ENCODE data around the gene MAPK6. TPM values are rescaled to one million over a fixed set of nuclear protein-coding genes. Genes with fewer than 3 reads are reported as not detected.
"Not testable (repeated sequence)": the region's sequence is repeated elsewhere in the genome, so short reads cannot be mapped to it uniquely, and the experiment has no call there.

Gene MAPK6
- total RNA-seq, 1 donor from 2014 or later, result 21.1 TPM

DNA sequence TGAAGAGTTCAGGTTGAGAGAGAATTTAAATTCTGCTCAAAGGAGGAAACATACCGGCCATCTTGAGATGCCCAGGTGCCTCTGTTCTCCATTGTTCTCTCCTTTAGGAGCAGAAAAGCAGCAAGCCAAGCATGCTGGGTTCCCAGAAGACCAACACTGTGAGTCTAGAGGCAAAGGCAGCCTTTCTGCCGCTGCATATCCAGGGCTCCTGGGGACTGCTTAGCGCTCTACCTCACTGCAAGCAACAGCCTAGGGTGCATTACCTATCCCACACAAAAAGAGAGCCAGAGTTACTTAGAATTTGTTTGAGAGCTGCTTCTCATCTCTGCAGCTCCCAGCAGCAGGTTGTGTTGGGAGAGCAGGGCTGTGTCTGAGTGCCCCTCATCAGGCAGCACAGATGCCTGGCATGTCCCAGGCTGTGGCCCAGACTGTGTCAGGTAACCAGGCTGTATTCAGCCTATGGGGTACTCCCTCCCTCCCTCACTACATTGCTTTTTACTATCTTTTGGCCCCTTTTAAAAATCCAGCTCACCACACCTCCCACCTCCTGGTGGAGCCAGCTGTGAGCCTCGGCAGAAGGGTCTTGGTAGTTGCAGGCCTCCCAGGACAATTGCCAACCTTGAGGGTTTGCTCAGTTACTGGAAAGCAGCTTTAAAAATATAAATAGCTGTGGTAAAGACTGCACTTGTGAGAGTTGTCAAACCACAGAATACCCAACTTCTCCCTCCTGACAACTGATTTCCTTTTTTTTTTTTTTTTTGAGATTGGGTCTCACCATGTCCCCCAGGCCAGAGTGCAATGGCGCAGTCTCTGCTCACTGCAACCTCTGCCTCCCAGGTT, 63.4 kb downstream of the MAPK6 start:
- Histone ChIP-seq H3K36me3 (no peaks in the 10 kb centered on the region), H3K4me3 (no peak overlapping the region), H3K9me3 (peaks cover 12% of the 10 kb centered on the region), H3K27ac (no peak overlapping the region), H3K27me3 (ENCODE audit: low read depth) (no peaks in the 10 kb centered on the region), H3K4me1 (peaks cover 6% of the 10 kb centered on the region)
- ATAC-seq (no peak), DNase-seq (no peak)
- no peak for TF ChIP-seq CTCF (IDR thresholded peaks at IDR 0.05)
- intact Hi-C loops (cut with DNase I), result no loop called here

DNA sequence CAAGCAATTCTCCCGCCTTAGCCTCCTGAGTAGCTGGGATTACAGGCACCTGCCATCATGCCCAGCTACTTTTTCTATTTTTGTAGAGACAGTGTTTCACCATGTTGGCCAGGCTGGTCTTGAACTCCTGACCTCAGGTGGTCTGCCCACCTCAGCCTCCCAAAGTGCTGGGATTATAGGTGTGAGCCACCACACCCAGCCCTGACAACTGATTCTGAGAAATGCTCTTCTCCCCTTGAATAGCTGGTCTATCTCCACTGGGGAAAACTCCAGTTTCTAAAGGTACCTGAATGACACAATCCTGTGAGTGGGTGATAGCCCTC, 64.0 kb downstream of the MAPK6 start:
- DNase-seq; H3K27me3 ChIP-seq (ENCODE audit: low read depth); ATAC-seq; H3K4me1 ChIP-seq; intact Hi-C loops (cut with DNase I); H3K36me3 ChIP-seq; H3K27ac ChIP-seq; H3K4me3 ChIP-seq: not testable (repeated sequence)
- H3K9me3 ChIP-seq, result peaks cover 12% of the 10 kb centered on the region

DNA sequence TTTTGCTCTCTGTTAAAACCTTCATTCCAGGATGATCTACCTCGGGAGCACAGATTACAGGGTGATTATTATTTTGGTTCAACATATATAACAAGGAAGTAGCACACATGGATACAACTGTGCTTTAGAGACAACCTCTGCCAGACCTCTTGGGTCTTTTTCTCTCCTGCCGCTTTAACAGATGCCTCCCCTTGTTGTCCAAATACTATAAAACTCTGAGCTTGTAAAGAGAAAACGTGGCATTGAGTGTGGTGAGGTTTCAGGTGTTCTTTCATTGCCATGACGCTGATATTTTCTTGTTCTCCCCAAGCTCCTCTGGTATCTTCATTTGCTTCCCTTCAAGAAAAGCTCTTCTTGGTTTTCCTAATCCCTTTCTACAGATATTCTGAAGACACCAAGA, 64.6 kb downstream of the MAPK6 start:
- peaks cover 5% of the 10 kb centered on the region for H3K4me1 ChIP-seq
- no peaks in the 10 kb centered on the region for H3K27me3 ChIP-seq (ENCODE audit: low read depth)
- no peak for ATAC-seq
- TF ChIP-seq CTCF (IDR thresholded peaks at IDR 0.05), result no peak
- H3K27ac ChIP-seq, result no peak overlapping the region
- no peaks in the 10 kb centered on the region for H3K36me3 ChIP-seq
- peaks cover 12% of the 10 kb centered on the region for H3K9me3 ChIP-seq
- H3K4me3 ChIP-seq, result no peak overlapping the region
- intact Hi-C loops (cut with DNase I), result no loop called here
- no peak for DNase-seq

DNA sequence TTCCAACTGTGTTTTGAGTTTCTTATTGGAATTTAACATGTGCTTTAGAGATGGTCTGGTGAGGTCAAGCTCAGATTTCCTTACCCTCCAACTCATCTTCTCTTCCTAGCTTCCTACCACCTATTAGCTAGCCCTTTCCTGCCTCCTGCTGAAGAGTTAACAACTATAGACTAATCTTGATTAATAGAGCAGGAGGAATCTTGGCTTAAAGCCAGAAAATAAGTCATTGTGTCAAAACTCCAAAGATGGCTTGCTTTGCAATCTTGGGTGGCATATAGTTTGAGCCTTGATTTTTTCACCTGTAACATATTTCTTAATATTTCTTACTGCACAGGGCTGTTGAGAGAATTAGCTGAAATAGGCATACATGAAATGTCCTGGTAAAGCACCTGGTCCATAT, 66.3 kb downstream of the MAPK6 start:
- no peak overlapping the region for H3K27ac ChIP-seq
- no peak for ATAC-seq
- TF ChIP-seq CTCF (IDR thresholded peaks at IDR 0.05), result no peak
- no peaks in the 10 kb centered on the region for H3K4me1 ChIP-seq
- no peaks in the 10 kb centered on the region for H3K27me3 ChIP-seq (ENCODE audit: low read depth)
- peaks cover 13% of the 10 kb centered on the region for H3K9me3 ChIP-seq
- H3K4me3 ChIP-seq, result no peak overlapping the region
- no peak for DNase-seq
- H3K36me3 ChIP-seq, result no peaks in the 10 kb centered on the region
- intact Hi-C loops (cut with DNase I), result no loop called here

- TF ChIP-seq CTCF (IDR thresholded peaks at IDR 0.05), result no peak
Measured at GRCh38 chr15:52086011-52086786, 67.2 kb downstream of the MAPK6 start.

GRCh38 chr15:52090193-52090592, 71.2 kb downstream of the MAPK6 start:
- Histone ChIP-seq H3K27ac (no peak overlapping the region), H3K9me3 (peaks cover 16% of the 10 kb centered on the region), H3K4me1 (peaks cover 26% of the 10 kb centered on the region), H3K27me3 (ENCODE audit: low read depth) (no peaks in the 10 kb centered on the region), H3K4me3 (no peak overlapping the region), H3K36me3 (no peaks in the 10 kb centered on the region)
- no peak for DNase-seq
- ATAC-seq, result no peak
- no peak for TF ChIP-seq CTCF (IDR thresholded peaks at IDR 0.05)
- intact Hi-C loops (cut with DNase I), result no loop called here

More at GRCh38 chr15:52086011-52086786, 67.2 kb downstream of the MAPK6 start:
- Histone ChIP-seq H3K4me1 (no peaks in the 10 kb centered on the region), H3K27ac (no peak overlapping the region), H3K36me3 (no peaks in the 10 kb centered on the region), H3K4me3 (no peak overlapping the region), H3K27me3 (ENCODE audit: low read depth) (no peaks in the 10 kb centered on the region), H3K9me3 (peaks cover 16% of the 10 kb centered on the region)
- DNase-seq (no peak), ATAC-seq (no peak)
- intact Hi-C loops (cut with DNase I), result no loop called here
